ENCODE measurements around the gene UGT1A9.

Gene UGT1A9

DNA sequence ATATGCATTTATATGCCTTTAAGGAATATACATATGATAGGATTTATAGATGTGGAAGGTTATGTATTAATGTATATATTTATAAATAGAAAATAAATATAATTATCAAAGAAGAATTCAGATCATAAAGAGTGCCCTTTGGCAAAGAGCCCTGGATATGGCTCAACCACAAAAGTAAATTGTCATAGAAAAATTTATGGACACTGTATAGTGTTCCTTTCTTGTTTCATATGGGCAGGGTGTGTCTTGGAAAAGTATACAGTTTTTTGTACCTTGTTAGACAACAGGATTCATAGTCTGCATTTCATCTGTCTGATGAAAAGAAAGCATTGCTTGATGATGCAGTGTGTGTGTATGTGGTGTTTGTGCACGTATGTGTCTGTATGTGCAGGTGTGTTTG is 12.9 kb downstream of the UGT1A9 start:
- no peak for FAIRE-seq
- TF ChIP-seq TAF1 (IDR thresholded peaks at IDR 0.05; ENCODE audit: borderline replicate concordance, low read depth, low read length) (no peak), POLR2A (IDR thresholded peaks at IDR 0.05; ENCODE audit: low read depth, low read length) (no peak), POLR2AphosphoS5 (IDR thresholded peaks at IDR 0.05; ENCODE audit: low read depth, low read length) (no peak)

DNA sequence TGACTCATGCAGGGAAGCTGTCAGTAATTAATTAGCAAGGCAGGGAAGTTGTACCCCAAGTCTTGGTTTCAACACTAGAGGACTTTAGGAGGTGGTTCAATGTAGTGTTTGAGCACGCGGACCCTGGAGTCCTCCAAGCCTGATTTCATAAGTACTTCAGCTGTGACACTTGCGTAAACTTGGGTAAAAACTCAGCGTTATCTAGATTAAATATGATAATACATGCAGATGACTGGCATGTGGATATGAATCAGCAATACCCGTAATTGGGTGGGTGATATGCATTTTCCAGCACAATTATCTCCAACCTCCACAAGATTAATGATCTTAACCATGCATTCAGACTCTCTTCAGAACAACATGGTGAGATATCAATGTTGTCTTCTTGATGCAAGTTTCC is 15.2 kb downstream of the UGT1A9 start:
- TF ChIP-seq TAF1 (IDR thresholded peaks at IDR 0.05; ENCODE audit: borderline replicate concordance, low read depth, low read length), result no peak
- no peak for TF ChIP-seq POLR2A (IDR thresholded peaks at IDR 0.05; ENCODE audit: low read depth, low read length)
- no peak for TF ChIP-seq POLR2AphosphoS5 (IDR thresholded peaks at IDR 0.05; ENCODE audit: low read depth, low read length)
- FAIRE-seq, result no peak
- DNase-seq (ENCODE audit: insufficient read length), result no peak

More for the DNA sequence above, 12.9 kb downstream of the UGT1A9 start:
- no peak for DNase-seq (ENCODE audit: insufficient read length)

DNA sequence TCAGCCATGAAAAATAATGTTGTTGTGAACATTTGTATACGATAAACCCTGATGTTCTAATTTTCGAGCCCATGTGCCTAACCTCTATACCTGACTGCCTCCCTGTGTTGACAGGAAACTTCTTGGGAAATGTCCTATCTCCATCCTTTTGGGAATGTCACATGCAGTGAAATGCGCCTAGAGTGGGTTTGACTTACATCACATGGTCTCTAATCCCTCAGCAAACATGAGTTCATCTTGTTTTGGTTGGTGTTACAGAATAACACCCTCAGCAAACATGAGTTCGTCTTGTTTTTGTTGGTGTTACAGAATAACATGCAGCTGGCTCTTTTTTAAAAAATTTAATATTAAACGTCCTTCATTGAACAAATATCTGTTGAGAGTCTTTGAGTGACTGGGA is 16.6 kb downstream of the UGT1A9 start:
- DNase-seq (ENCODE audit: insufficient read length) (no peak), FAIRE-seq (no peak)
- TF ChIP-seq POLR2A (IDR thresholded peaks at IDR 0.05; ENCODE audit: low read depth, low read length) (no peak), TAF1 (IDR thresholded peaks at IDR 0.05; ENCODE audit: borderline replicate concordance, low read depth, low read length) (no peak), POLR2AphosphoS5 (IDR thresholded peaks at IDR 0.05; ENCODE audit: low read depth, low read length) (no peak)

DNA sequence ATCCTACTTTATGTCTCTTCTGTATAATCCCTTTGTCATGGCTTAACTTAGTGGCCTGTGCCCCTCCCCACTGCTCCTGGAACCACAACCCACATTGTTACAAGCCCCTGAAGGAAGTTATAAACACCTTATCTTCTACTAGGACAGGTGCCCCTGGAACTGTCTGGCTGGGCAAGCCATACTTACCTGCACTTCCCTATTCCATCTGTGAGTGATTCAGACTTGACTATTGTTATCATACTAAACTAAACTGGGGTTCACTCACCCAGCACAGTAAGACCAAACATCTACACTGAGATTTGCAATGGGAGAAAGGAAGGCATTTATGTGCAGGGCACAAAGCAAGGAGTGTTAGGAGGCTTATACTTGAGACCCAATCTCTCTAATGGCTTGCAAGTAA is 17.3 kb downstream of the UGT1A9 start:
- DNase-seq (ENCODE audit: insufficient read length), result no peak
- TF ChIP-seq TAF1 (IDR thresholded peaks at IDR 0.05; ENCODE audit: borderline replicate concordance, low read depth, low read length) (no peak), POLR2AphosphoS5 (IDR thresholded peaks at IDR 0.05; ENCODE audit: low read depth, low read length) (no peak), POLR2A (IDR thresholded peaks at IDR 0.05; ENCODE audit: low read depth, low read length) (no peak)
- FAIRE-seq, result no peak

DNA sequence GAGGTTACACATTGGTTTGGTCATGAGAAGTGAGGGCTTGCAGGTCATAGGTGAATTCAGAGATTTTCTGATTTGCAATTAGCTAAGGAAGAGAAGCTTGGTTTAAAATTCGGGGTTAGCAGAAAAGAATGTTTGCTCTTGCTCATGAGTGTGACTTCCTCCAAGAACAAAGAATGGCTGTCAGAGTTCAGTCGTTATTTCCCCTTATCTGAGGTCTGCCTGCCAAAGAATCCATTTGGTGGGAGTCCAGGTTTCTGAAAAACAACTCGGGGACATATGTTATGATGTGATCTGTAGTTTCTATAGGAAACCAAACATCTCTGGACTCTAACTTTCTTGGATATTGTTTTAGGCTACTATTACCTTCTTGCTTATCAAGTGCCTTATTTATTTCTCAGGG is 17.8 kb downstream of the UGT1A9 start:
- DNase-seq (ENCODE audit: insufficient read length), result no peak
- TF ChIP-seq TAF1 (IDR thresholded peaks at IDR 0.05; ENCODE audit: borderline replicate concordance, low read depth, low read length) (no peak), POLR2AphosphoS5 (IDR thresholded peaks at IDR 0.05; ENCODE audit: low read depth, low read length) (no peak), POLR2A (IDR thresholded peaks at IDR 0.05; ENCODE audit: low read depth, low read length) (no peak)
- FAIRE-seq, result no peak

DNA sequence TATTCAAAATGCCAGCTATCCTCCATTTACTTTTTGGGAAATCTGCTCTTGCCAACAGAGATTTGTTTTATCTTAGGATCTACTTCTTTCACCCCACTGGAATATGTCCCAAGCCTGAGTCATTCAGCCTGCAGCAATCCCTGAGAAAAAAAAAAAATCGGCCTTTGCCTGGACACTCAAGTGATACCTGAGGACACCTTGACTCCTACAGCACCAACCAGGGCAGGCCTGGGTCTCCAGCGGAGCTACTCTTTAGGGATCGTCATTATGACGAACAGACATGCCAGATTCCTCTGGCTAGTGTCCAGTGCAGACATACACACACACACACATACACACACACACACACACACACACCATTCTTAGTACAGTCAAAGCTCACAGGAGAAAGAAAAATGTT is 18.7 kb downstream of the UGT1A9 start:
- TF ChIP-seq POLR2A (IDR thresholded peaks at IDR 0.05; ENCODE audit: low read depth, low read length), result no peak
- TF ChIP-seq TAF1 (IDR thresholded peaks at IDR 0.05; ENCODE audit: borderline replicate concordance, low read depth, low read length), result no peak
- no peak for FAIRE-seq
- no peak for DNase-seq (ENCODE audit: insufficient read length)

DNA sequence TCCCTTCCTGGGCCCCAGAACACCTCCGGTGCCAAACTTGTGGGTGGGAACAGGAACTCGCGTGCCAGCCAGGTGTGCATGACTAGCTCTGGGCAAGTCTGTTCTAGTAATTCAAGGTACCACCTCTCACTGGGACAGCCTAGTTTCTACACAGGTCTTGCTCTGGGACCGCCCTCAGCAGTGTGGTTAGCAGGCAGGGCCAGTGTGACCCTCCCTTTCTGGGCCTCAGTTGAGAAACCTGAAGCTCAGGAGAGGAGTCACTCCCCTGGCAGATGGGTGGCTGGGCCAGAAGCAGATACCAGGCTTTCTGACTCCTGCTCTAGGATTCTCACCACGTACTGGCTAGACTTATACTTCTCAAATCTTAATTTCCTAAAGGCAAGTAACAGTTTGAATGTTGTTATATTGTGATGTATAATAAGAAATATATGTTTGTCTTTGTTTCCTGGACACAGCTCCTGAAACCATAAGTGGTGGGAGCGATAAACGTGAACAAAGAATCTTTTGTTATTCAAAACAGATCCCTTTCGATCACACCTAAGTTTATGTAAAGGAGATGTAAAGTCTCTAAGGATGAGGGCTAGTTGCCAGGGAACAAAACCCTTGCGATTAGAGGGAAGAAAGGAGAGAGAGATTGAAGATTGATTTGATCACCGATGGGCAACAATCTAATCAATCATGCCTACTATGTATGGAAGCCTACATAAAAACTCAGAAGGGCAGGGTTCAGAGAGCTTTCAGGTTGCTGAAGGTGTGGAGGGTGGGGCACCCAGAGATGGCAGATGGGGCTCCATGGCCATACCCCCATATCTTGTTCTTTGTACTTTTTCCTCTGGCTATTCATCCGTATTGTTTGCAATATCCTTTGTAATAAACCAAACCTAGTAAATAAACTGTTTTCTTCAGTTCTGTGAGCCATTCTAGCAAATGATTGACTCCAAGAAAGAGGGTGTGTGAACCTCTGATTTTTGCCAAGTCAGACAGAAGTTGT is 20.0 kb downstream of the UGT1A9 start:
- TF ChIP-seq POLR2A (IDR thresholded peaks at IDR 0.05; ENCODE audit: low read depth, low read length) (no peak), TAF1 (IDR thresholded peaks at IDR 0.05; ENCODE audit: borderline replicate concordance, low read depth, low read length) (no peak), POLR2AphosphoS5 (IDR thresholded peaks at IDR 0.05; ENCODE audit: low read depth, low read length) (no peak)
- FAIRE-seq, result no peak
- DNase-seq (ENCODE audit: insufficient read length), result no peak

DNA sequence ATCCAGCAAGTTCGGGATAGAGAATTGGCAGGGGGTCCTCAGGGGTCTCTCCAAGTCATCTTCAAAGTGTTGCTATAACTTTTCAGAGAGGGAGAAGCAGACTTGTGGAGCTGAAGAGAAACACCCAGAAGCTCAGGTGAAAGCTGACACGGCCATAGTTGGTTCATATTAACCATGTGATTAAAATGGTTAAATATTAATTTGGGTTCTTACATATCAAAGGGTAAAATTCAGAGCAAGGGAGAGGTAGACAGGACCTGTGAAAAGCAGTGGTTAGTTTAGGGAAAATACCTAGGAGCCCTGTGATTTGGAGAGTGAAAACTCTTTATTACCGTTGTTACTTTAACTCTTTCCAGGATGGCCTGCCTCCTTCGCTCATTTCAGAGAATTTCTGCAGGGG is 20.9 kb downstream of the UGT1A9 start, which contains the start of gene UGT1A6:
Gene UGT1A6, plus strand, starts transcription at position 243 of the 400 bp plus-strand sequence. Its CDS starts 115 bp downstream, at position 358.
- no peak for TF ChIP-seq POLR2A (IDR thresholded peaks at IDR 0.05; ENCODE audit: low read depth, low read length)
- no peak for TF ChIP-seq TAF1 (IDR thresholded peaks at IDR 0.05; ENCODE audit: borderline replicate concordance, low read depth, low read length)
- no peak for TF ChIP-seq POLR2AphosphoS5 (IDR thresholded peaks at IDR 0.05; ENCODE audit: low read depth, low read length)
- no peak for FAIRE-seq
- DNase-seq (ENCODE audit: insufficient read length), result no peak

DNA sequence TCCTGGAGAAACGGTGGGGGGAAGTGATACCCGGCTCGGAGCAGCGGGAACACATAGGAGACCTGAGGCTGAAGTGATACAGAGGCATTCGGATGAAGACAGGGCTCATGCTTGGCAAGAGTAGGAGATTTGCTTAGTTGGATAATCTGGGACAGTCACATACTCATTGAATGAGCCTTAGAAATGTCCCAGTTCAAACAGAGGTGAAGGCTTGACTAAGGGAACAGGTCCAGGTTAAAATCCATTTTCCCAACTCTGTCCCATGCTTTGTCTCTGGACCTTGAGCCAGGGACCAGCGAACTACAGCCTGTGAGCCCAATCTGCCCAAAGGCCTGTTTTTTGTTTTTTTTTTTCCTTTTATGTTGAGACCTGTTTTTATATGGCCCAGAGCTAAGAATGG is 22.3 kb downstream of the UGT1A9 start:
- no peak for TF ChIP-seq TAF1 (IDR thresholded peaks at IDR 0.05; ENCODE audit: borderline replicate concordance, low read depth, low read length)
- no peak for TF ChIP-seq POLR2AphosphoS5 (IDR thresholded peaks at IDR 0.05; ENCODE audit: low read depth, low read length)
- FAIRE-seq, result no peak
- DNase-seq (ENCODE audit: insufficient read length), result no peak

DNA sequence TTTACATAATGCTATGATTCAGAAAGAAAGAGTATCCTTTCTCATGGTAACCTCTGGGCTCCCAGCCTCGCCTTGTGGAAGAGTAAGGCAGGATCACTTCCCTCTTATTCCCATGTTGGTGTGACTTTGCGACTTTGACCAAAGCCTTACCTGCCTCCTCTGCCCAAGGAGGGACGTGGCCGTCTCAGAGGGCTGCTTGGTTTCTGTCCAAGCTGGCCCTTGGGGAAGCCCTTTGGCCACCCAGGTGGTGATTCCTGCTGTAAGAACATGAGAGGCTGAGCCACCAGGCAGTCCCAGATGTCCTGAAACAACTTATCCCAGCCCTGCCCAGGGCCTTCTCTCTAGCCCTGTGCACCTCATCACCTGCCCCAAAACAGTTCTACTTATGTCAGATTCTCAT is 27.0 kb downstream of the UGT1A9 start:
- TF ChIP-seq TAF1 (IDR thresholded peaks at IDR 0.05; ENCODE audit: borderline replicate concordance, low read depth, low read length), result no peak
- no peak for TF ChIP-seq POLR2AphosphoS5 (IDR thresholded peaks at IDR 0.05; ENCODE audit: low read depth, low read length)
- TF ChIP-seq POLR2A (IDR thresholded peaks at IDR 0.05; ENCODE audit: low read depth, low read length), result no peak

DNA sequence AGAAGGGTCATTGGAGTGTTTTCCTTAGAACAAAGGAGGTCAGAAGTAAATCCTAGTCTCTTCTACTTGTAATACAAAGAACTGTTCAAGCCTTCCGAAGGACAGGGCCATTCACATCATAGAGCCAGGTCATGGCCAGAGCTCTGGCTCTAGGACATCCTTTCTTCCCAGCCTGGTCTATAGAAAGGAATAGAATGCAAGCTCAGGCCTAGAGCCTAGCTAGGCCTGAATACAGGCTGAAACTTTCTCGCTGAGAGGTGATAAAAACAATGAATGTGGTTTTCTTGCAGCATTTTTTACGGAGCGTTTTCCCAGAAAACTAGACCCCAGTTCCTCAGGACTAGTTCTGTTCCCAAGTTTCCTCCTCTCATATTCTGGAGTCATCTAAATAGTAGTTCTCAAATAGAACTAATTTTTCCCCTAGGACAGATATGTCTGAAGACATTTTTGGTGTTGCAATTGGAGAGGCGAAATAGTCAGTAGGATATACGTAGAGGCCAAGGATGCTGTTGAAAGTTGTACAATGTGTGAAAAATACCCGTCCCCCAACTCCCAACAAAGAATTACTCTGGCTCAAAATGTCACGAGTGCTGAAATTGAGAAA is 27.8 kb downstream of the UGT1A9 start:
- DNase-seq (ENCODE audit: insufficient read length), result no peak
- FAIRE-seq, result no peak
- TF ChIP-seq TAF1 (IDR thresholded peaks at IDR 0.05; ENCODE audit: borderline replicate concordance, low read depth, low read length), result no peak
- TF ChIP-seq POLR2A (IDR thresholded peaks at IDR 0.05; ENCODE audit: low read depth, low read length), result no peak
- no peak for TF ChIP-seq POLR2AphosphoS5 (IDR thresholded peaks at IDR 0.05; ENCODE audit: low read depth, low read length)

More for the DNA sequence above, 27.0 kb downstream of the UGT1A9 start:
- DNase-seq (ENCODE audit: insufficient read length) (no peak), FAIRE-seq (no peak)
